CD4-positive, alpha-beta T cell (primary cell): ENCODE data around the gene CCSER1. TPM values are rescaled to one million over a fixed set of nuclear protein-coding genes. Genes with fewer than 3 reads are reported as not detected.

Source experiments
- ATAC-seq: fragments of 200-7000 bp; cut with Tn5 transposase; one replicate; pipeline ENCODE4 v1.10.0; 2022; ENCODE audit warnings: mild to moderate bottlenecking; ENCODE audit not compliant: poor library complexity
- CTCF ChIA-PET: fragments of 350-600 bp; sonication (Branson Sonifier 250); formaldehyde crosslinking; loops from one replicate; lab custom pipeline; 2021; ENCODE audit warnings: antibody characterized with exemption, inconsistent platforms; lab: Charles Lee
- POLR2A ChIA-PET: fragments of 350-600 bp; sonication (Branson Sonifier 250); formaldehyde crosslinking; loops from one replicate; lab custom pipeline; 2021; ENCODE audit warnings: antibody characterized with exemption, inconsistent platforms; lab: Charles Lee
- DNase-seq, 14 experiments: peaks; one replicate each; pipeline ENCODE4 v3.0.0-alpha.2; 2013 to 2020; ENCODE audit warnings: mixed read lengths in 2 of 14
- H3K27ac ChIP-seq, 2 donors: one replicate each; pipeline versions ENCODE4 v1.5.1 to v1.7.0; 2013; ENCODE audit warnings: low read length in 2 of 2, low read depth in 1 of 2, mild to moderate bottlenecking in 1 of 2
- H3K27me3 ChIP-seq, 2 experiments: 1 replicate in 1 of 2; 2 replicates in 1 of 2; pipeline versions ENCODE4 v1.6.1 to v1.7.0; 2013; ENCODE audit warnings: low read length in 2 of 2, control low read depth in 1 of 2, mild to moderate bottlenecking in 1 of 2, moderate library complexity in 1 of 2; ENCODE audit not compliant: insufficient read depth in 2 of 2, control insufficient read depth in 1 of 2
- H3K36me3 ChIP-seq: one replicate; pipeline ENCODE4 v1.6.1; 2013; ENCODE audit warnings: low read length, control low read depth; ENCODE audit not compliant: insufficient read depth
- H3K4me1 ChIP-seq: one replicate; pipeline ENCODE4 v1.6.1; 2013; ENCODE audit warnings: low read length, control low read depth; ENCODE audit not compliant: insufficient read depth
- H3K4me3 ChIP-seq: one replicate; pipeline ENCODE4 v1.5.1; 2013; ENCODE audit warnings: mild to moderate bottlenecking, low read length, moderate library complexity
- H3K9me3 ChIP-seq, 2 experiments: 1 replicate in 1 of 2; 2 replicates in 1 of 2; pipeline versions ENCODE4 v1.6.1 to v1.7.0; 2013; ENCODE audit warnings: low read length in 2 of 2, mild to moderate bottlenecking in 2 of 2, control low read depth in 1 of 2, moderate library complexity in 1 of 2; ENCODE audit not compliant: control insufficient read depth in 1 of 2, insufficient read depth in 1 of 2
- H3K27ac Mint-ChIP-seq: one replicate; pipeline ENCODE4 v1.8.0; 2020; ENCODE audit warnings: mixed read lengths
- H3K27me3 Mint-ChIP-seq: one replicate; pipeline ENCODE4 v1.8.0; 2021; ENCODE audit warnings: mixed read lengths
- H3K36me3 Mint-ChIP-seq: one replicate; pipeline ENCODE4 v1.8.0; 2021; ENCODE audit warnings: low read depth, mixed read lengths
- H3K4me1 Mint-ChIP-seq: one replicate; pipeline ENCODE4 v1.8.0; 2021; ENCODE audit warnings: low read depth, mixed read lengths
- H3K4me3 Mint-ChIP-seq: one replicate; pipeline ENCODE4 v1.8.0; 2020; ENCODE audit warnings: mild to moderate bottlenecking, mixed read lengths
- H3K9me3 Mint-ChIP-seq: one replicate; pipeline ENCODE4 v1.8.0; 2020; ENCODE audit warnings: mixed read lengths
- intact Hi-C, 2 experiments: fragments of 100-400 bp; cut with DNase I in 1 of 2; cut with micrococcal nuclease in 1 of 2; formaldehyde crosslinking; loops; one replicate each; pipeline versions ENCODE4 v1.15.1 to v1.9.0; 2023 to 2025; cut with DNase I, micrococcal nuclease
- total RNA-seq, 174 experiments: library from RNA in 2 of 174; stranded (reverse) in 2 of 174; gene quantifications; one replicate each; pipeline ENCODE4 v1.2.3 and lab custom pipeline; 2021 to 2026
- TF ChIP-seq, protein P1 (sequence below): fragments of 200-600 bp; IDR thresholded peaks from one replicate; pipeline ENCODE4 v1.8.0; 2022; ENCODE audit warnings: antibody characterized with exemption, mild to moderate bottlenecking

Gene CCSER1
- total RNA-seq, 2 experiments from 2014 or later = 0.36 to 0.71 TPM

DNA sequence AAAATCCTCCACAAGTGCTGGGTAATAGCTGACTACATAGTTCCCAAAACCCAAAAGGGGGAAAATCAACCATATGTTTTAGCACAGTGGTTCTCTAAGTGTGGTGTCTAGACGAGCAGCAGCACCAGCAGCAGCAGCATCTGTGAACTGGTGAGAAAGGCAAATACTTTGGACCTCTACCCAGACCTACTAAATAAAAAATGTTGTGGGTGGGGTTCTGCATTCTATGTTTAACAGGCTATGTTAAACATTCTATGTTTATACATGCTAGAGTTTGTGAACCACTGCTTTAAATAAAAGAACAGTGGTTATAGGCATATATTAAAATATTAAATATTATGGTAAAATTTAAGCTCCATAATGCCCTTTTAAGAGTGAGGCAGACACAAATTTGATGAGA is 1171.6 kb downstream of the CCSER1 start:
- ChIA-PET POLR2A (no interaction called here), CTCF (no interaction called here)
- Mint-ChIP-seq H3K36me3 (no peaks in the 10 kb centered on the region), H3K9me3 (peaks cover 6% of the 10 kb centered on the region), H3K27me3 (no peaks in the 10 kb centered on the region), H3K4me1 (no peaks in the 10 kb centered on the region), H3K4me3 (no peak overlapping the region), H3K27ac (no peak overlapping the region)
- H3K9me3 ChIP-seq = no peaks in the 10 kb centered on the region
- ATAC-seq (no peak), DNase-seq (no peak)
- no peak overlapping the region for H3K4me3 ChIP-seq
- H3K36me3 ChIP-seq = no peaks in the 10 kb centered on the region
- no peaks in the 10 kb centered on the region for H3K27me3 ChIP-seq
- no peak overlapping the region for H3K27ac ChIP-seq
- intact Hi-C loops = no loop called here
- H3K4me1 ChIP-seq = no peaks in the 10 kb centered on the region
- TF ChIP-seq, protein P1, sequence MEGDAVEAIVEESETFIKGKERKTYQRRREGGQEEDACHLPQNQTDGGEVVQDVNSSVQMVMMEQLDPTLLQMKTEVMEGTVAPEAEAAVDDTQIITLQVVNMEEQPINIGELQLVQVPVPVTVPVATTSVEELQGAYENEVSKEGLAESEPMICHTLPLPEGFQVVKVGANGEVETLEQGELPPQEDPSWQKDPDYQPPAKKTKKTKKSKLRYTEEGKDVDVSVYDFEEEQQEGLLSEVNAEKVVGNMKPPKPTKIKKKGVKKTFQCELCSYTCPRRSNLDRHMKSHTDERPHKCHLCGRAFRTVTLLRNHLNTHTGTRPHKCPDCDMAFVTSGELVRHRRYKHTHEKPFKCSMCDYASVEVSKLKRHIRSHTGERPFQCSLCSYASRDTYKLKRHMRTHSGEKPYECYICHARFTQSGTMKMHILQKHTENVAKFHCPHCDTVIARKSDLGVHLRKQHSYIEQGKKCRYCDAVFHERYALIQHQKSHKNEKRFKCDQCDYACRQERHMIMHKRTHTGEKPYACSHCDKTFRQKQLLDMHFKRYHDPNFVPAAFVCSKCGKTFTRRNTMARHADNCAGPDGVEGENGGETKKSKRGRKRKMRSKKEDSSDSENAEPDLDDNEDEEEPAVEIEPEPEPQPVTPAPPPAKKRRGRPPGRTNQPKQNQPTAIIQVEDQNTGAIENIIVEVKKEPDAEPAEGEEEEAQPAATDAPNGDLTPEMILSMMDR = no peak

DNA sequence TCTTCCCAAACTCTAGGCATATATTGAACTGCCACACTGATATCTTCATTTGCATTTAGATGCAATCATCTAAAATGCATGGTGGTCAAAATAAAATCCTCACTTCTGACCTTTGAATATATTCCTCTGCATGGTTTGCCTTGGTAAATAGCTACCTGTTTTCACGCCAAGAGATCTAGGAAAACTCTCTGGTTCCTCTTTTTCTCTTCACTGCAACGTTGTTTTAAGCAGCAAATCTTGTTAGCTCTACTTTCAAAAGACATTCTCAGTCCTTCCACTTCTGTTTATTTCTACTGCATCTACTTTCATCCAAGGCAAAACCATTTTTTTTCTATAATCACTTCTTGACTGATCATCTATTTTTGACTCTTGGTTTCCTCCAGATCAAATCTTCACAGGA is 1174.9 kb downstream of the CCSER1 start:
- no peaks in the 10 kb centered on the region for H3K4me1 ChIP-seq
- no peaks in the 10 kb centered on the region for H3K36me3 Mint-ChIP-seq
- H3K4me1 Mint-ChIP-seq = no peaks in the 10 kb centered on the region
- ATAC-seq (no peak), DNase-seq (no peak)
- ChIA-PET CTCF (no interaction called here), POLR2A (no interaction called here)
- H3K27me3 ChIP-seq = no peaks in the 10 kb centered on the region
- H3K4me3 ChIP-seq = no peak overlapping the region
- peaks cover 8% of the 10 kb centered on the region for H3K9me3 Mint-ChIP-seq
- H3K36me3 ChIP-seq = no peaks in the 10 kb centered on the region
- TF ChIP-seq, protein P1 = no peak
- H3K9me3 ChIP-seq = no peaks in the 10 kb centered on the region
- no peak overlapping the region for H3K27ac Mint-ChIP-seq
- intact Hi-C loops = no loop called here
- no peak overlapping the region for H3K4me3 Mint-ChIP-seq
- H3K27ac ChIP-seq = no peak overlapping the region
- H3K27me3 Mint-ChIP-seq = no peaks in the 10 kb centered on the region

DNA sequence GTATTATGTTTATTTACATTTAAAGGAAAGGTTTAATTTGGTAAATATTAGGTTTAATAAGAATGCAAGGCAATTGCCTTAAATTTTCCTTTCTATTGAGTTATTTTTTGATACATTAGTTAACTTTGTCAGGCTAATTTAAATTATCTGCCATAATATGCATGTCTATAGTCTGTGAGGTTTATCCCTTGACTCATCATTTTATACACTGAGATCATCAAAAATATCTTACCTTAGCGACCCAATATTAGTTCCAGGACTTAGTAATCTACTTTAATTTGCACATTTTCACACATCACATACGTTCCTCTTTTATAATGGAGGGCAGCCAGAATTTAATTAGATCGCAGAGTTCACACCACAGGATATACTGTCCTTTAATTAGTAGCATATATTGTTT is 1177.1 kb downstream of the CCSER1 start:
- H3K4me3 Mint-ChIP-seq = no peak overlapping the region
- ATAC-seq = no peak

More for the DNA sequence above, 1177.1 kb downstream of the CCSER1 start:
- H3K9me3 ChIP-seq = no peaks in the 10 kb centered on the region
- DNase-seq = no peak
- intact Hi-C loops = no loop called here
- H3K27me3 ChIP-seq = no peaks in the 10 kb centered on the region
- H3K4me3 ChIP-seq = no peak overlapping the region
- TF ChIP-seq, protein P1 = no peak
- no peaks in the 10 kb centered on the region for H3K36me3 ChIP-seq
- ChIA-PET CTCF (no interaction called here), POLR2A (no interaction called here)
- H3K27me3 Mint-ChIP-seq = no peaks in the 10 kb centered on the region
- H3K4me1 ChIP-seq = no peaks in the 10 kb centered on the region
- H3K27ac Mint-ChIP-seq = no peak overlapping the region
- no peaks in the 10 kb centered on the region for H3K36me3 Mint-ChIP-seq
- peaks cover 8% of the 10 kb centered on the region for H3K9me3 Mint-ChIP-seq
- H3K4me1 Mint-ChIP-seq = no peaks in the 10 kb centered on the region
- H3K27ac ChIP-seq = no peak overlapping the region
